Measurements from ENCODE around the gene NUDT5. TPM values are rescaled to one million over a fixed set of nuclear protein-coding genes. Genes with fewer than 3 reads are reported as not detected.
A peak's percentile ranks its signal among the peaks of the same experiment; 100 is the strongest.

NUDT5 gene
- total RNA-seq, 1 donor from 2014 or later: 53.5 TPM

DNA sequence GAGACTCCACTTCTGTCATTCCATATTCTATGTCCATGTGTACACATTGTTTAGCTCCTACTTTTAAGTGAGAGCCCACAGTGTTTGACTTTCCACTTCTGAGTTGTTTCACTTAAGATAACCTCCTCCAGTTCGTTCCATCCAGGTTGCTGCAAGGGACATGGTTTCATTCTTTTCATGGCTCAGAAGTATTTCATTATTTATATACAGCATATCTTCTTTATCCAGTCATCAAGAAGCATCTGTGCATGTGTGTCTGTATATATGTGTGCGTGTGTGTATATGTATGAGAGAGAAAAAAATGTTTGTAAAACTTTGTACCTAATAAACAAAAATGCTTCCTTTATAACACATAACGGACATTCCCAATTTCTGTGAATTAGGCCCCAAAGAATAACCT, 60.1 kb downstream of the NUDT5 start:
- no peaks in the 10 kb centered on the region for H3K9me3 Mint-ChIP-seq (ENCODE audit: unreplicated experiment)
- no peak for DNase-seq
- H3K4me1 Mint-ChIP-seq (ENCODE audit: low read depth, unreplicated experiment): no peaks in the 10 kb centered on the region
- H3K27ac Mint-ChIP-seq (ENCODE audit: unreplicated experiment): no peak overlapping the region
- H3K27me3 Mint-ChIP-seq (ENCODE audit: unreplicated experiment): no peaks in the 10 kb centered on the region
- H3K4me3 Mint-ChIP-seq (ENCODE audit: unreplicated experiment): no peak overlapping the region
- TF ChIP-seq CTCF (IDR thresholded peaks at IDR 0.05; ENCODE audit: partially characterized antibody, unreplicated experiment): no peak
- no peaks in the 10 kb centered on the region for H3K36me3 Mint-ChIP-seq (ENCODE audit: unreplicated experiment)

DNA sequence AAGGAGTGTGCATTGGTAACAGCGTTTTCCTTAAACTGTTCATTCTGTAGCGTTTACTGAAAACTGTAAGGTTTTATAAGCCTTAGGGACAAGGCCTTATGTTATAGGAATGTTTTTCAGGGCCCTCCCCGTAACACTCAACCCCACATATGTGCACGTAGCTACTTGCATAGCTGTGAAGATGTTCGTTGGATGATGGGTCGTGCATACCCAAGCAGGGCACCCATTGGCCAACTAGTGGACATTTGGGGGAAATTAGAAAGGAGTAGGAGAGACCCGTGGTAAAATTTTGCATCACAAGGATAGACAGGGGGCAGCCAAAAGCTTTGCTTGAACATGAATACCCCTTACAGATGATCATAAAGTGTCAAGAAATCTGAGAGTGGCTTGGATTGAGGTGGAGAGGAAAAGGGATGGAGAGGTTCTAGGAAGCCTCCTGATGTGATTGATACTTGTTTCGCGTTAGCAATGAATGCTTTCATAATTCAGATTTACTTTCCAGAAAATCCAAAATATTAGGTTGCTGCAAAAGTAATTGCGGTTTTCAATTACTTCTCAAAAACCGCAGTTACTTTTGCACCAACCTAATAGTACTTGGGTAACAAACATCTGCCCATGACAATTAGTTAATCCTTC, 65.3 kb downstream of the NUDT5 start:
- peak overlapping the region; percentile 30 for H3K27ac Mint-ChIP-seq (ENCODE audit: unreplicated experiment)
- DNase-seq: peak; percentile 29
- peaks cover 2% of the 10 kb centered on the region for H3K27me3 Mint-ChIP-seq (ENCODE audit: unreplicated experiment)

GRCh38 chr10:12129222-12130111, 66.2 kb downstream of the NUDT5 start, which contains the start of gene SEC61A2:
Gene SEC61A2, plus strand, starts transcription at chr10:12129677. Its CDS starts 111 bp downstream, at chr10:12129788.
- H3K27ac Mint-ChIP-seq (ENCODE audit: unreplicated experiment): peak within 1 kb of the TSS; percentile 85
- H3K4me3 Mint-ChIP-seq (ENCODE audit: unreplicated experiment): peak within 1 kb of the TSS; percentile 85
- peaks cover 2% of the 10 kb centered on the region for H3K27me3 Mint-ChIP-seq (ENCODE audit: unreplicated experiment)
- H3K4me1 Mint-ChIP-seq (ENCODE audit: low read depth, unreplicated experiment): peaks cover 5% of the 10 kb centered on the region
- no peak for TF ChIP-seq CTCF (IDR thresholded peaks at IDR 0.05; ENCODE audit: partially characterized antibody, unreplicated experiment)
- peaks cover 6% of the 10 kb centered on the region for H3K9me3 Mint-ChIP-seq (ENCODE audit: unreplicated experiment)
- H3K36me3 Mint-ChIP-seq (ENCODE audit: unreplicated experiment): no peaks in the 10 kb centered on the region
- DNase-seq: peak; percentile 99

More for the DNA sequence above, 65.3 kb downstream of the NUDT5 start:
- Mint-ChIP-seq H3K4me1 (ENCODE audit: low read depth, unreplicated experiment) (peaks cover 5% of the 10 kb centered on the region), H3K4me3 (ENCODE audit: unreplicated experiment) (peak overlapping the region; percentile 85), H3K36me3 (ENCODE audit: unreplicated experiment) (no peaks in the 10 kb centered on the region), H3K9me3 (ENCODE audit: unreplicated experiment) (peaks cover 6% of the 10 kb centered on the region)
- peak; percentile 66 for TF ChIP-seq CTCF (IDR thresholded peaks at IDR 0.05; ENCODE audit: partially characterized antibody, unreplicated experiment)

DNA sequence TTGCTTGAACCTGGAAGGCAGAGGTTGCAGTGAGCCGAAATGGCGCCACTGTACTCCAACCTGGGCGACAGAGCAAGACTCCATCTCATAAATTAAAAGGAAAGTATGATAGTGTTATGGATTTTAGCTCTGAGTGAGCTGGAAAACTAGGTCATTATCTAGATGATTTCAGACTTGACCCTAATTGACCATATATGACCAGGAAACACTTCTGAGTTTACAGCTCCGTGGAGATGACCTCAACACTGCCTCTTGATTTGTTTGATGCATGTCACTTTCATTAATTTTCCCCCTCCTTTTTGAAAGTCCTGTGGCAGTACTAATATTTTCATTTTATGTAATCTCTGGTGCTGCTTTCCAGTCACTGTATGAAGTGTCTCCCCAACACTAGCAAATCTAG, 74.0 kb downstream of the NUDT5 start:
- Mint-ChIP-seq H3K27me3 (ENCODE audit: unreplicated experiment) (peaks cover 4% of the 10 kb centered on the region), H3K4me3 (ENCODE audit: unreplicated experiment) (no peak overlapping the region), H3K36me3 (ENCODE audit: unreplicated experiment) (no peaks in the 10 kb centered on the region), H3K27ac (ENCODE audit: unreplicated experiment) (no peak overlapping the region), H3K4me1 (ENCODE audit: low read depth, unreplicated experiment) (no peaks in the 10 kb centered on the region), H3K9me3 (ENCODE audit: unreplicated experiment) (peaks cover 1% of the 10 kb centered on the region)
- DNase-seq: no peak
- TF ChIP-seq CTCF (IDR thresholded peaks at IDR 0.05; ENCODE audit: partially characterized antibody, unreplicated experiment): no peak

Small RNA genes within 50 kb of the gene (microRNA-seq; reads per million reads assigned to microRNA genes)
- not detected for gene MIR548AK (ENCODE audit: unreplicated experiment)

Other genes with a start within 250 kb of the NUDT5 start
- 16.4 TPM for gene UPF2, start 153.1 kb downstream of the NUDT5 start, total RNA-seq (ENCODE audit: unreplicated experiment)
- gene DHTKD1, start 126.9 kb downstream of the NUDT5 start, total RNA-seq (ENCODE audit: unreplicated experiment): 39.6 TPM
- gene SEC61A2, start 66.2 kb downstream of the NUDT5 start, total RNA-seq (ENCODE audit: unreplicated experiment): 24.4 TPM
- 76.0 TPM for gene CDC123, start 297 bp upstream of the NUDT5 start, total RNA-seq (ENCODE audit: unreplicated experiment)
- gene CAMK1D, start 153.7 kb upstream of the NUDT5 start, total RNA-seq (ENCODE audit: unreplicated experiment): 29.8 TPM

Measured in glutamatergic neuron (in vitro differentiated cells).